ENCODE measurements around the gene ANKZF1. TPM values are rescaled to one million over a fixed set of nuclear protein-coding genes. Genes with fewer than 3 reads are reported as not detected.

The ANKZF1 gene
- total and polyA plus RNA-seq, 2 of the 8 experiments (the other 6 are each of a cell fraction or from before 2014, with no cell fraction given), result 32.5 to 50.1 TPM

DNA sequence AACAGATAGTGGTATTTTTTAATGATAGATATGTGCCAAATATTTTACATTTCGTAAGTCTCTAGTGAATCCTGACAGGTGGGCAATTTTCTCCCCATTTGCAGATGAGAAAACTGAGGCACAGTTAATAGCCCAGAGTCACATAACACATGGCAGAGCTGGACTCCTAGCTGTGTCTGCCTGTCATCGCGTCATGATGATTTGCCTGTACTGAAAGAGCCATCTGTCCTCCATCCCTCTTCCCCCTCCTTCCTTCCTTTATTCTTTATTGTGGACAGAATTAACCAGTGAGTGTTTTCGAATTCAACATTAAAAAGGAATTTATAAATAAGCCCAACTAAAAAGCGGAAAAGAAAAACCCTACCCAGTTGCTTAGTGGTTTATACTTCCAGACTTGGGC is 52.8 kb downstream of the ANKZF1 start (continued):
- TF ChIP-seq CBX8 (IDR thresholded peaks at IDR 0.05; ENCODE audit: borderline replicate concordance, low read depth, low read length), result no peak
- TF ChIP-seq BRCA1 (IDR thresholded peaks at IDR 0.05; ENCODE audit: low read depth, low read length), result no peak
- no peak for TF ChIP-seq TAF1 (IDR thresholded peaks at IDR 0.05; ENCODE audit: low read depth, low read length)
- no peak for TF ChIP-seq SIX5 (IDR thresholded peaks at IDR 0.05; ENCODE audit: low read depth, low read length)
- TF ChIP-seq EP300 (IDR thresholded peaks at IDR 0.05; ENCODE audit: borderline replicate concordance in 1 of 2, low read depth in 2 of 2, low read length in 2 of 2), result no peak
- TF ChIP-seq, protein P1, sequence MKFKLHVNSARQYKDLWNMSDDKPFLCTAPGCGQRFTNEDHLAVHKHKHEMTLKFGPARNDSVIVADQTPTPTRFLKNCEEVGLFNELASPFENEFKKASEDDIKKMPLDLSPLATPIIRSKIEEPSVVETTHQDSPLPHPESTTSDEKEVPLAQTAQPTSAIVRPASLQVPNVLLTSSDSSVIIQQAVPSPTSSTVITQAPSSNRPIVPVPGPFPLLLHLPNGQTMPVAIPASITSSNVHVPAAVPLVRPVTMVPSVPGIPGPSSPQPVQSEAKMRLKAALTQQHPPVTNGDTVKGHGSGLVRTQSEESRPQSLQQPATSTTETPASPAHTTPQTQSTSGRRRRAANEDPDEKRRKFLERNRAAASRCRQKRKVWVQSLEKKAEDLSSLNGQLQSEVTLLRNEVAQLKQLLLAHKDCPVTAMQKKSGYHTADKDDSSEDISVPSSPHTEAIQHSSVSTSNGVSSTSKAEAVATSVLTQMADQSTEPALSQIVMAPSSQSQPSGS (IDR thresholded peaks at IDR 0.05; ENCODE audit: low read length), result no peak
